Choroid plexus epithelial cell (primary cell): Measurements from ENCODE around the gene LRRC15.
A peak's percentile ranks its signal among the peaks of the same experiment; 100 is the strongest.

Source experiments
- DNase-seq: peaks from one replicate; pipeline ENCODE4 v3.0.0-alpha.2; 2010; ENCODE audit warnings: low read depth
- H3K4me3 ChIP-seq: 2 replicates; pipeline ENCODE4 v1.5.1; 2011; ENCODE audit warnings: low read depth, mild to moderate bottlenecking, control low read depth, low read length, moderate library complexity
- TF ChIP-seq, protein P1 (sequence below): conservative IDR thresholded peaks from 2 replicates; pipeline ENCODE4 v1.5.1; 2011; ENCODE audit warnings: low read depth, mild to moderate bottlenecking, control low read depth, inconsistent platforms, low read length, moderate library complexity

Gene LRRC15

DNA sequence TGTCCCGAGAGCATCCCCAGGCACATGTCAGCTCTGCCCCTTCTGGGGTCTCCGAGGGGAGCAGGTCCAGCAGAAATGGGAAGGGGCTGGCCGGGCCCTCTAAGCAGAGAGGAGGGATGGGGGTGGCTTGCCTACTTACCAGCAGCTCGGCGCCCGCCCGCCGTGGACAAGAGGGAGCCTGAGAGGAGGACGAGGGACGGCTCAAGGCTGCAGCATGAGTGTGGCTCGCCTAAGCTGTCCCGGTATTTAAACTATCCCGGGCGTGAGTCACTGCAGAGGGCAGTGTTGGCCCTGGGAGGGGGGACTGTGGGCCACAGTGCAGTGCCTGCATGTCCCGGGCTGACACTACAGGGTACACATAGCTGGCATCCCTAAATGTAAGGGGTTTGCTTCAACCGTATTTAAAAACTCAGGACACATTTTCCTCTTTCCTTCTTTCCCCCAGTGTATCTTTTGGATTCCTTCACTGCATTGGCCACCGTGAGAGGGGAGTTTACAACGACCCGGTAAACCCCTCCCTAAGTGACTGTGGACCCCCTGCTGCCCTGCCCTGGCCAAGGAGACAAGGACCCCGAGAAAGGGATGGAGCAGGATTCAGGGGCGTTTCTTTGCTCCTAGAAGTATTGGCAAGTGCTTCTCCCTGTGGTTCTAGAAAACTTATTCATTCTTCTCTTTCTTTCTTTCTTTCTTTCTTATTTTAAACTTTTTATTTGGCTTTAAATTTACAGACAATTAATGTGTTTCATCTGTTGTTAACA is at the start of gene LRRC15:
Gene LRRC15 (minus strand): TSS at position 222 of the 758 bp plus-strand sequence. CDS start 8,700 bp downstream, outside the sequence.
- DNase-seq, result peak; percentile 38
- H3K4me3 ChIP-seq, result no peak within 1 kb of the TSS
- TF ChIP-seq, protein P1, sequence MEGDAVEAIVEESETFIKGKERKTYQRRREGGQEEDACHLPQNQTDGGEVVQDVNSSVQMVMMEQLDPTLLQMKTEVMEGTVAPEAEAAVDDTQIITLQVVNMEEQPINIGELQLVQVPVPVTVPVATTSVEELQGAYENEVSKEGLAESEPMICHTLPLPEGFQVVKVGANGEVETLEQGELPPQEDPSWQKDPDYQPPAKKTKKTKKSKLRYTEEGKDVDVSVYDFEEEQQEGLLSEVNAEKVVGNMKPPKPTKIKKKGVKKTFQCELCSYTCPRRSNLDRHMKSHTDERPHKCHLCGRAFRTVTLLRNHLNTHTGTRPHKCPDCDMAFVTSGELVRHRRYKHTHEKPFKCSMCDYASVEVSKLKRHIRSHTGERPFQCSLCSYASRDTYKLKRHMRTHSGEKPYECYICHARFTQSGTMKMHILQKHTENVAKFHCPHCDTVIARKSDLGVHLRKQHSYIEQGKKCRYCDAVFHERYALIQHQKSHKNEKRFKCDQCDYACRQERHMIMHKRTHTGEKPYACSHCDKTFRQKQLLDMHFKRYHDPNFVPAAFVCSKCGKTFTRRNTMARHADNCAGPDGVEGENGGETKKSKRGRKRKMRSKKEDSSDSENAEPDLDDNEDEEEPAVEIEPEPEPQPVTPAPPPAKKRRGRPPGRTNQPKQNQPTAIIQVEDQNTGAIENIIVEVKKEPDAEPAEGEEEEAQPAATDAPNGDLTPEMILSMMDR, result no peak

DNA sequence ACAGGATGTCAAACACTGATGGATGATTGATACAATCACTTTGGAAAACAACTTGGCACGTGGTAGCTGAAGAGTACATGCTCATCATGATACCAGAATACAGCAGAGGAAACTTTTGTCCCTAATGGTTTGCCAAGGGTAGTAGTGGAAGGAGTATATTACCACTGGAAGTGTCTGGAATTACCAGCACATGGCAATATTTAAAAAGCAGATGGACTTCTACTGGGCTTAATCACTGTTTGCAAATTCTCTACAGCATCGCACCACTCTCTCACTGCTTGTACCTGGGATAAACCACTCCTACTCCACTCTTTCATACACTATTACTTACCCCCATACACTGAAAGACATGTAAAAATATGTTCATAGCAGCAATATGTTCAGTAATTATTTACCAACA is 49.1 kb upstream of the LRRC15 start:
- DNase-seq, result no peak
- TF ChIP-seq, protein P1, result no peak
- no peak overlapping the region for H3K4me3 ChIP-seq

DNA sequence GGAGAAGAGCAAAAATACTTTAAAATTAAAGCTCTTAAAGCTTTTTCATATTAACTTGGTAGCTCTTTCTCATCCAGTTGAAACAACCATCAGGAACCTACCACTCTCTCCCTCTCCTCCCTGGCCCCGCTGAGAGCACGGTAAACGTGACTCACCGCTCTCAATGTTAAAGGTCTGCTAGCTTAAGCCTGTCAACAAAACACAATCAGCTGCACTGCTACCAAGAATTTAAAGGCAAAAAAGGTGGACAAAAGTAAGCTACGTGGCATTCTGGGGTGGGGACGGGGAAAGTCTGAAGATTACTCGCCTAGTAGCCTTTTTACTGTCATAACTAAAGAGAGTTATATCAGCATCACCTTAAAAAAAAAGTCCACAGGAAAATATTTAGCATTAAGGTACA is 37.9 kb upstream of the LRRC15 start:
- peak; percentile 88 for DNase-seq

DNA sequence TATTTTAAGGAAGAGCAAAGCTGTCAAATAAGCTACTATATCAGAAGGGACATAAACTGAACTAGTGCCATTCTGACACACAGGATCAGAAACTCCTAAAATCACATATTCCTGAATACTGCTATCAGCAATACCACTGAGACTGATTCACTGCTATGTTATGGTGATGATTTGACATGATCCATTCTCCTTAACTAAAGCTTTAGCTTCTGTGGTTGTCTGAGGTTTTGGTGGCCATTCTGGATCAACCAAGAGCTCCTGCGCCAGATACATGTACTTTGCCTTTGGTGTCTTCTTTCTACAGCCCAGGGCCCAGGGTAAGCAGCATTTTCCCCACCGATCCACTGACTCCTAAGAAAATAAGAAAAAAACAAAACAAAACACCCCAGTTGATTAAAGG is 36.2 kb upstream of the LRRC15 start:
- H3K4me3 ChIP-seq, result no peak overlapping the region
- TF ChIP-seq, protein P1, result no peak

More for the DNA sequence above, 37.9 kb upstream of the LRRC15 start:
- TF ChIP-seq, protein P1, result no peak
- no peak overlapping the region for H3K4me3 ChIP-seq

DNA sequence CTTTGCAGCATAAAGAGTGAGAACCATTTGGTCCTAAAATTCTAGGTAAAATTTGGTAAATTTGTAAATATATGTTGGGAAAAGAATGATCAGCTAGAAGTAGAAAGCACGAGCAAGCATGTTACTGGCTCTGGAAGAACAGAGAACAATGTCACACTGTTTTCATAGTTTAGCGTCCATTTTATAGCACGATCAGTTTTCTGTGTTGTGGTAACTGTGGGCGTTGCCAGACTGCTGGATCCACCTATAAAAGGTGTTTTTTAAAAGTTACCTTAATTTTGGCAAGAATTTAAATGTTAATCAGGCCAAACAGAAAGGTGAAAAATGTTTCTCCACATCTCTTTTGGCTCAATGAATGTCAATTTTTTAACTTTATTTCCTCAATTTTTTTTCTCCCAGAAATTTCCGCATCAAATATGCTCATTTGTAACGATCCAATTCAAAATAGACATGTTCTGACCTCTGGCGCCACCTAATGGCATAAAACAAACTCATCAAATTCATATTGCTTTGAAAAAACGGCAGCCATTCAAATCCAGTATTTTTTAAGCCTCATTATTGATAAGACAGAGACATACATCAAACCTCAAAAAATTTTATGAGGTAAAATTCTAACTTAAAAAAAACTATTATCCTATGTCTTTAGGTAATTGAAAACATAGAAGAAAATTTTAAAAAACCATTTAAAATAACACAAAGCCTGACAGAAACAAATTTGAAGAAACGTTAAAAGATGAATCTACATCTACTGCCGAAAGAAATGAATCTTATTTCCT is 35.0 kb upstream of the LRRC15 start:
- TF ChIP-seq, protein P1, result peak; percentile 63
- DNase-seq, result peak; percentile 81
- no peak overlapping the region for H3K4me3 ChIP-seq

More for the DNA sequence above, 36.2 kb upstream of the LRRC15 start:
- no peak for DNase-seq

DNA sequence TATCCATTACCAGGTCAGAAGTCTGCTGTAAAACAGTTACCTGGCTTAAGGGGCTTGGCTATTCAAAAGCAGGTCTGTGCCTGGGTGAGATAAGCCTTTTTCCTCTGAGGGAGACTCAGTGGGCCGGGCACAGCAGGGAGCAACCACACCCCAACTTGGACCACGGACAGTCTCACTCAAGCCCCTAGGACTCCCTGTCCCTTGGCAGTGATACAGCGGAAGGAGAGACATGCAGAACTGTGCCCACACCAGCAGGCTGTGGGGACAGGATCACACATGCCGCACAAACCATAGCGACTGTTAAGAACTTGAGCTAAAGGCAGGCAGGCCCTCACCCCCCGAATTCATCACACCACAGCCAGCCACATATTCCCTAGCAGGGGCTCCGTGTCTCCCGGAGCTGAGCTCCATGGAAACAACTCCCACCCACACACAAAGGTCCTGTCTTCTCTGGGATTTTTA is 32.4 kb upstream of the LRRC15 start:
- DNase-seq, result no peak

More for the DNA sequence above, 32.4 kb upstream of the LRRC15 start:
- H3K4me3 ChIP-seq, result no peak overlapping the region
- TF ChIP-seq, protein P1, result no peak
